H1 (cell line): ENCODE results near the gene CX3CL1. TPM values are rescaled to one million over a fixed set of nuclear protein-coding genes. Genes with fewer than 3 reads are reported as not detected.

ENCODE experiments used
- CTCF ChIA-PET: fragments of 300-600 bp; sonication (Branson Sonifier 250); formaldehyde crosslinking; loops from one replicate; lab custom pipeline; 2021; ENCODE audit not compliant: partially characterized antibody; lab: Charles Lee
- POLR2A ChIA-PET: fragments of 300-600 bp; sonication (Branson Sonifier 250); formaldehyde crosslinking; loops from one replicate; lab custom pipeline; 2021; ENCODE audit warnings: inconsistent platforms; ENCODE audit not compliant: partially characterized antibody; lab: Charles Lee
- DNase-seq, 2 experiments: peaks; one replicate each; pipeline versions ENCODE4 v3.0.0 to v3.0.0-alpha.2; 2010 to 2022; ENCODE audit warnings: low spot score in 2 of 2, low read depth in 1 of 2, mixed read lengths in 1 of 2
- FAIRE-seq: peaks from 2 replicates; lab custom pipeline; 2011; peaks lifted over from hg19 to GRCh38; lab: Jason Lieb, UNC
- H2AFZ ChIP-seq: 2 replicates; pipeline ENCODE4 v1.8.1; 2012; ENCODE audit warnings: low read length, inconsistent platforms
- H2AK5ac ChIP-seq: 2 replicates; pipeline ENCODE4 v1.6.1; 2013; ENCODE audit warnings: low read depth, low read length
- H2BK120ac ChIP-seq: replicated peaks from 2 replicates; pipeline ENCODE3; 2013; ENCODE audit warnings: low read depth, low read length, inconsistent platforms
- H2BK12ac ChIP-seq: 2 replicates; pipeline ENCODE4 v1.6.1; 2013; ENCODE audit warnings: low read depth, low read length
- H2BK15ac ChIP-seq: 2 replicates; pipeline ENCODE4 v1.6.1; 2013; ENCODE audit warnings: low read length
- H2BK20ac ChIP-seq: 2 replicates; pipeline ENCODE4 v1.6.1; 2013; ENCODE audit warnings: low read length
- H2BK5ac ChIP-seq: 2 replicates; pipeline ENCODE4 v1.6.1; 2013; ENCODE audit warnings: low read depth, low read length
- H3K14ac ChIP-seq: 2 replicates; pipeline ENCODE4 v1.6.1; 2013; ENCODE audit warnings: inconsistent platforms; ENCODE audit not compliant: insufficient read length
- H3K18ac ChIP-seq: 2 replicates; pipeline ENCODE4 v1.6.1; 2013; ENCODE audit warnings: low read length; ENCODE audit errors: extremely low read depth
- H3K23ac ChIP-seq: 2 replicates; pipeline ENCODE4 v1.6.1; 2013; ENCODE audit warnings: inconsistent platforms; ENCODE audit not compliant: insufficient read length
- H3K23me2 ChIP-seq: 2 replicates; pipeline ENCODE4 v1.6.1; 2013; ENCODE audit warnings: low read depth, low read length
- H3K27ac ChIP-seq: 2 replicates; pipeline ENCODE4 v1.6.1; 2011; ENCODE audit warnings: low read depth, low read length, inconsistent platforms
- H3K27me3 ChIP-seq, 4 experiments: replicated peaks in 1 of 4; 1 replicate in 1 of 4; 2 replicates in 3 of 4; pipeline versions ENCODE4 v1.6.1 to v1.8.1; 2011 to 2013; ENCODE audit warnings: low read length in 3 of 4, mild to moderate bottlenecking in 3 of 4, inconsistent platforms in 2 of 4, mixed read lengths in 2 of 4, moderate library complexity in 1 of 4; ENCODE audit not compliant: control insufficient read depth in 3 of 4, insufficient read depth in 3 of 4; ENCODE audit errors: extremely low read depth in 1 of 4
- H3K36me3 ChIP-seq, 4 experiments: 2 replicates each; pipeline versions ENCODE4 v1.6.1 to v1.8.1; 2011 to 2013; ENCODE audit warnings: mild to moderate bottlenecking in 4 of 4, low read length in 3 of 4, moderate library complexity in 2 of 4, control low read depth in 1 of 4, inconsistent platforms in 1 of 4; ENCODE audit not compliant: insufficient read depth in 4 of 4, control insufficient read depth in 2 of 4
- H3K4ac ChIP-seq: replicated peaks from 2 replicates; pipeline ENCODE3; 2013; ENCODE audit warnings: low read length, low read depth, mixed read lengths, inconsistent platforms; ENCODE audit not compliant: insufficient read length
- H3K4me1 ChIP-seq, 4 experiments: replicated peaks in 1 of 4; 1 replicate in 1 of 4; 2 replicates in 3 of 4; pipeline versions ENCODE4 v1.6.1 to v1.8.1; 2011 to 2013; ENCODE audit warnings: low read length in 3 of 4, inconsistent platforms in 2 of 4, mixed read lengths in 1 of 4; ENCODE audit not compliant: insufficient read depth in 4 of 4, control insufficient read depth in 3 of 4
- H3K4me2 ChIP-seq, 2 experiments: 2 replicates each; pipeline versions ENCODE4 v1.6.1 to v1.8.1; 2011 to 2013; ENCODE audit warnings: low read depth in 2 of 2, low read length in 2 of 2, control low read depth in 1 of 2, inconsistent platforms in 1 of 2, mild to moderate bottlenecking in 1 of 2; ENCODE audit not compliant: insufficient read depth in 1 of 2
- H3K4me3 ChIP-seq, 4 experiments: fragments of 200-600, 300-600 bp in 1 of 4; sonication (generic), shearing (Covaris generic), sonication (Bioruptor Twin) in 1 of 4; 2 replicates each; pipeline versions ENCODE4 v1.5.1 to v1.8.1; 2011 to 2016; ENCODE audit warnings: low read length in 4 of 4, low read depth in 3 of 4, control low read depth in 2 of 4, inconsistent platforms in 2 of 4, mild to moderate bottlenecking in 2 of 4, mixed read lengths in 1 of 4, moderate library complexity in 1 of 4; ENCODE audit not compliant: insufficient read depth in 2 of 4; ENCODE audit errors: extremely low read depth in 1 of 4
- H3K56ac ChIP-seq: replicated peaks from 2 replicates; pipeline ENCODE3; 2013; ENCODE audit warnings: low read depth, mild to moderate bottlenecking, mixed read lengths, low read length, inconsistent platforms; ENCODE audit not compliant: insufficient read length
- H3K79me1 ChIP-seq: 2 replicates; pipeline ENCODE4 v1.6.1; 2013; ENCODE audit warnings: low read depth, low read length, control low read depth
- H3K79me2 ChIP-seq, 2 experiments: 2 replicates each; pipeline versions ENCODE4 v1.6.1 to v1.8.1; 2012 to 2013; ENCODE audit warnings: low read length in 2 of 2, mild to moderate bottlenecking in 2 of 2, inconsistent platforms in 1 of 2; ENCODE audit not compliant: insufficient read depth in 2 of 2, control insufficient read depth in 1 of 2
- H3K9ac ChIP-seq, 4 experiments: replicated peaks in 1 of 4; 1 replicate in 1 of 4; 2 replicates in 3 of 4; pipeline versions ENCODE4 v1.6.1 to v1.8.1; 2011 to 2013; ENCODE audit warnings: low read depth in 3 of 4, low read length in 3 of 4, control low read depth in 2 of 4, mild to moderate bottlenecking in 2 of 4, moderate library complexity in 2 of 4, inconsistent platforms in 1 of 4; ENCODE audit errors: extremely low read depth in 1 of 4
- H3K9me3 ChIP-seq, 2 experiments: 2 replicates each; pipeline versions ENCODE4 v1.6.1 to v1.8.1; 2012 to 2013; ENCODE audit warnings: mild to moderate bottlenecking in 2 of 2, moderate library complexity in 2 of 2, control low read depth in 1 of 2, inconsistent platforms in 1 of 2, low read depth in 1 of 2, low read length in 1 of 2, mixed read lengths in 1 of 2; ENCODE audit not compliant: insufficient read depth in 2 of 2
- H4K20me1 ChIP-seq, 2 experiments: replicated peaks in 1 of 2; 2 replicates each; pipeline versions ENCODE3 to v1.8.1; 2011 to 2013; ENCODE audit warnings: inconsistent platforms in 2 of 2, low read length in 2 of 2, mild to moderate bottlenecking in 1 of 2; ENCODE audit not compliant: insufficient read depth in 2 of 2, control insufficient read depth in 1 of 2
- H4K5ac ChIP-seq: 2 replicates; pipeline ENCODE4 v1.6.1; 2013; ENCODE audit warnings: low read length, low read depth, mixed read lengths, inconsistent platforms; ENCODE audit not compliant: insufficient read length
- H4K8ac ChIP-seq: 2 replicates; pipeline ENCODE4 v1.8.0; 2013; ENCODE audit warnings: mild to moderate bottlenecking, moderate library complexity, low read length, inconsistent platforms; ENCODE audit not compliant: insufficient read depth; ENCODE audit errors: extremely low read depth
- H4K91ac ChIP-seq: replicated peaks from 2 replicates; pipeline ENCODE3; 2013; ENCODE audit warnings: low read length, mixed read lengths, inconsistent platforms; ENCODE audit not compliant: insufficient read length
- CBX8 ChIP-seq: fragments of 300-800, 300-1000 bp; sonication (generic); IDR thresholded peaks from 2 replicates; pipeline ENCODE4 v1.7.1; 2016; ENCODE audit warnings: low read depth, low read length, borderline replicate concordance
- HDAC6 ChIP-seq: IDR thresholded peaks from one replicate; pipeline ENCODE4 v1.7.1; 2012; ENCODE audit warnings: low read depth, mild to moderate bottlenecking, inconsistent platforms, low read length, moderate library complexity
- KDM5A ChIP-seq: fragments of 200-600 bp; IDR thresholded peaks from 2 replicates; pipeline ENCODE4 v1.7.1; 2012; ENCODE audit warnings: mild to moderate bottlenecking, low read length, inconsistent platforms, mixed read lengths
- TAF1 ChIP-seq: IDR thresholded peaks from 2 replicates; pipeline ENCODE4 v1.6.1; 2011; ENCODE audit warnings: mild to moderate bottlenecking, low read depth, low read length
- TBP ChIP-seq: IDR thresholded peaks from 2 replicates; pipeline ENCODE4 v1.6.1; 2011; ENCODE audit warnings: low read depth, low read length, improper control_type of control experiment
- TEAD4 ChIP-seq: IDR thresholded peaks from 2 replicates; pipeline ENCODE4 v1.6.1; 2012; ENCODE audit warnings: low read depth, low read length, inconsistent platforms, mixed read lengths
- ZNF274 ChIP-seq: IDR thresholded peaks from 2 replicates; pipeline ENCODE4 v1.7.0; 2012; ENCODE audit warnings: low read length, borderline replicate concordance; ENCODE audit errors: extremely low read depth
- WGBS, 2 experiments: shearing (Covaris generic) in 1 of 2; methylation state at CpG; one replicate each; pipeline versions ENCODE4 v1.1.6 to v1.1.7; 2013 to 2015; ENCODE audit warnings: low lambda C conversion rate in 2 of 2, mixed read lengths in 2 of 2, inconsistent platforms in 1 of 2, low coverage in 1 of 2, missing lambda C conversion rate in 1 of 2; ENCODE audit not compliant: insufficient replicate concordance in 2 of 2, insufficient coverage in 1 of 2, insufficient read length in 1 of 2; ENCODE audit errors: extremely low coverage in 1 of 2, missing lambda C conversion rate in 1 of 2; 5-methylcytosine and 5-hydroxymethylcytosine counted together
- polyA plus RNA-seq, 7 experiments: library from polyadenylated mRNA; depleted of rRNA in 3 of 7; stranded (reverse) in 5 of 7; unstranded in 2 of 7; fragments of >200 nt in 5 of 7; fragments of 200-250 nt in 2 of 7; gene quantifications; 1 replicate in 5 of 7; 2 replicates in 1 of 7; 4 replicates in 1 of 7; pipeline versions ENCODE4 v1.2.1 to v1.2.3, GENCODE V29; 2011 to 2013; ENCODE audit warnings: missing spikeins in 2 of 7, mixed read lengths in 2 of 7
- total RNA-seq: library from RNA; stranded (reverse); fragmentation: NEBNext Ultra II Directional; extraction: Animal tissue kit (Norgen Biotek cat#: 25700); gene quantifications from 2 replicates; pipeline ENCODE4 v1.2.1, GENCODE V29; 2021

CX3CL1 gene
- total and polyA plus RNA-seq, 2 of the 8 experiments (the other 6 are each of a cell fraction or from before 2014, with no cell fraction given), result 1.4 to 3.0 TPM

GRCh38 chr16:57401943-57402640 is 29.8 kb downstream of the CX3CL1 start:
- H3K18ac ChIP-seq, result no peak overlapping the region
- H4K5ac ChIP-seq, result no peak overlapping the region
- ChIA-PET POLR2A (interaction anchor here (1.3 kb wide), 1 partner anchor 11 kb away, joined by 3 read pairs; no protein-coding TSS in a partner anchor), CTCF (interaction anchor here (0.7 to 12.3 kb wide), 5 partner anchors 10 to 101 kb away, joined by 3 to 71 read pairs (median 7); no protein-coding TSS in a partner anchor)
- no peak overlapping the region for H3K4me3 ChIP-seq
- no peak overlapping the region for H3K27ac ChIP-seq
- H2BK15ac ChIP-seq, result no peak overlapping the region
- H3K9me3 ChIP-seq, result no peaks in the 10 kb centered on the region
- no peak for FAIRE-seq
- H2BK12ac ChIP-seq, result no peak overlapping the region
- H4K91ac ChIP-seq, result no peak overlapping the region
- no peak overlapping the region for H2BK5ac ChIP-seq
- no peak overlapping the region for H3K14ac ChIP-seq
- no peak overlapping the region for H3K23ac ChIP-seq
- H2AK5ac ChIP-seq, result no peak overlapping the region
- H3K4me1 ChIP-seq, result no peaks in the 10 kb centered on the region
- no peak overlapping the region for H2BK20ac ChIP-seq
- H3K4me2 ChIP-seq, result no peak overlapping the region
- no peak for DNase-seq
- H3K9ac ChIP-seq, result no peak overlapping the region
- no peaks in the 10 kb centered on the region for H3K79me1 ChIP-seq
- no peak overlapping the region for H2BK120ac ChIP-seq
- H3K79me2 ChIP-seq, result no peaks in the 10 kb centered on the region
- no peaks in the 10 kb centered on the region for H4K20me1 ChIP-seq
- H3K23me2 ChIP-seq, result no peaks in the 10 kb centered on the region
- WGBS, 2 experiments, result 72% methylated on average over 7 of the region's 7 CpGs; no CpG with 5 or more reads in 1 of the 2 experiments
- no peak overlapping the region for H4K8ac ChIP-seq
- no peak overlapping the region for H3K4ac ChIP-seq
- H3K56ac ChIP-seq, result no peak overlapping the region
- no peaks in the 10 kb centered on the region for H3K27me3 ChIP-seq
- 0 out of 2 replicates have a peak overlapping the region, but pooled peaks have one; percentile 0 for H2AFZ ChIP-seq
- no peaks in the 10 kb centered on the region for H3K36me3 ChIP-seq
- TF ChIP-seq TAF1 (no peak), TEAD4 (no peak), ZNF274 (no peak), HDAC6 (no peak), KDM5A (no peak), TBP (no peak), CBX8 (no peak)
